ENCODE results near the gene NKPD1. TPM values are rescaled to one million over a fixed set of nuclear protein-coding genes. Genes with fewer than 3 reads are reported as not detected.
"Not testable (repeated sequence)": the region's sequence is repeated elsewhere in the genome, so short reads cannot be mapped to it uniquely, and the experiment has no call there.

Gene NKPD1
- total RNA-seq, 4 donors from 2014 or later = 1.1 to 4.2 (median 2.9) TPM

DNA sequence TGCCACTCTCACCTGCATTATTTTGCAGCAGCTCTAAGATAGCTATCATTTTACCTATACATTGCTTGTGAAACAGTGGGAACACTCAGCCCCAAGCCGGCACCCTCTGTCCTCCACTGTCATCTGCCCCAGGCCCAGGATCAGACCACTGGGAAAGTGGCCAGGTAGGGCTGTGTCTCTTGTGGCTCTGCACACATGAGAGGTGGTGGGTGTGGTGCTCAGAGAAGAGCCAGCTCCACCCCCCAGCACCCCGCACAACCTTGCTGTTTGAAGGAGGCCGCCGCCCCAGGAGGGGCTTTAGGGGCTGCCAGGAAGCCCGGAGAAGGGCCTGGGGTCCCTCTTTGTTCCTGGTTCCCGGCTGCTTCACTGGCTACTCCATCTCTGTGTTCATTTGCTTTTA, 41.2 kb downstream of the NKPD1 start:
- Histone ChIP-seq H3K27ac (no peak overlapping the region), H3K4me1 (peaks cover 26 to 89% (median 30%) of the 10 kb centered on the region in 3 donors), H3K4me3 (no peak overlapping the region), H3K36me3 (no peaks in the 10 kb centered on the region), H3K27me3 (no peaks in the 10 kb centered on the region), H3K9me3 (no peaks in the 10 kb centered on the region)
- DNase-seq = no peak
- intact Hi-C loops (cut with DNase I) = no loop called here
- TF ChIP-seq, protein P1, sequence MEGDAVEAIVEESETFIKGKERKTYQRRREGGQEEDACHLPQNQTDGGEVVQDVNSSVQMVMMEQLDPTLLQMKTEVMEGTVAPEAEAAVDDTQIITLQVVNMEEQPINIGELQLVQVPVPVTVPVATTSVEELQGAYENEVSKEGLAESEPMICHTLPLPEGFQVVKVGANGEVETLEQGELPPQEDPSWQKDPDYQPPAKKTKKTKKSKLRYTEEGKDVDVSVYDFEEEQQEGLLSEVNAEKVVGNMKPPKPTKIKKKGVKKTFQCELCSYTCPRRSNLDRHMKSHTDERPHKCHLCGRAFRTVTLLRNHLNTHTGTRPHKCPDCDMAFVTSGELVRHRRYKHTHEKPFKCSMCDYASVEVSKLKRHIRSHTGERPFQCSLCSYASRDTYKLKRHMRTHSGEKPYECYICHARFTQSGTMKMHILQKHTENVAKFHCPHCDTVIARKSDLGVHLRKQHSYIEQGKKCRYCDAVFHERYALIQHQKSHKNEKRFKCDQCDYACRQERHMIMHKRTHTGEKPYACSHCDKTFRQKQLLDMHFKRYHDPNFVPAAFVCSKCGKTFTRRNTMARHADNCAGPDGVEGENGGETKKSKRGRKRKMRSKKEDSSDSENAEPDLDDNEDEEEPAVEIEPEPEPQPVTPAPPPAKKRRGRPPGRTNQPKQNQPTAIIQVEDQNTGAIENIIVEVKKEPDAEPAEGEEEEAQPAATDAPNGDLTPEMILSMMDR (IDR thresholded peaks at IDR 0.05) = no peak
- no peak for TF ChIP-seq POLR2A (IDR thresholded peaks at IDR 0.05)
- 80 to 84% methylated on average over 1 to 5 of the region's 6 CpGs for WGBS, 2 donors

DNA sequence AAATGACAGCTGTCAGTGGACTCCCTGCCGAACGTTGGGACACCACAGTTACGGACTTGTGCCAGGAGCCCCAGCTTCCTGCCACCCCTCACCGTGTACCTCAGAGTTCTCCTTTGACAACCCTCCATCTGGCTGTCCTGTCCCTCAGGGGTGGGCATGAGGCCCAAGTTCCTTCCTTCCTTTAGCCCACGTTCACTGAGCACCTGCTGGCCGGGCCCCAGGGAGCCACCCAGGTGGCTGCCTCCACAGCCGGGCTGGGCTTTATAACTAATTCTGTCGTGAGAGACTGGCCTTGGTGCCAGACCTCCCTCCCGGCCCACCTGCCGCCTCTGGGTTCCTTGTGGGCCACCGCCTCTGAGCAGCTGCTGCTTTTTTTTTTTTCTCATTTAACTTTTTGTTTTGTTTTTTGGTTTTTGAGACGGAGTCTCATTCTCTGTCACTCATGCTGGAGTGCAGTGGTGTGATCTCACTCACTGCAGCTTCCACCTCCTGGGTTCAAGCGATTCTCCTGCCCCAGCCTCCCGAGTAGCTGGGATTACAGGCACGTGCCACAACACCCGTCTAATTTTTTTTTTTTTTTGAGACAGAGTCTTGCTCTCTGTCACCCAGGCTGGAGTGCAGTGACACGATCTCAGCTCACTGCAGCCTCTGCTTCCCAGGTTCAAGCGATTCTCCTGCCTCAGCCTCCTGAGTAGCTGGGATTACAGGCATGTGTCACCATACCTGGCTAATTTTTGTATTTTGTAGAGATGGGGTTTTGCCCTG, 42.0 kb downstream of the NKPD1 start:
- 50 to 56% methylated on average over 10 to 18 of the region's 18 CpGs for WGBS, 2 donors
- H3K27ac ChIP-seq; DNase-seq; H3K27me3 ChIP-seq; intact Hi-C loops (cut with DNase I); H3K4me3 ChIP-seq; H3K9me3 ChIP-seq; H3K36me3 ChIP-seq: not testable (repeated sequence)
- peaks cover 21 to 89% (median 23%) of the 10 kb centered on the region in 3 donors for H3K4me1 ChIP-seq

DNA sequence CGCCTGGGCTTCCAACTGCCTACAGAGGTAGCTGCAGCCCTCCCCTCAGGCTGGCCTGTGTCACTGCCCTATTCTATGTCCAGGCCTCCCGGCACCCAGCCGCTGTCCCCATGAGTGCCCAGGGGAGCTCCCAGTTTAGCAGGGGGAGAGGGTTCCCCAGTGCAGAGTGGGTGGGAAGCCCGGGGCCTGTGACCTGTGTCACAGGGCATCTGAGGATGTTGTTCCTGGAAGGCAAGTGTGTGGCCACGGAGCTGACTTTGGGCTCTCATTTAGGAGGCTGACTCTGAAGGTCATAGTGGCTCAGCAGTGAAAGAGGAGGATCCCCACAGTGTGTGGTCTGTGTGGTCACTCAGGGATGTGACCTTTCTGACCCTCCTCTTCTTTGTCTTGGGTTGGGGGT, 42.7 kb downstream of the NKPD1 start:
- Histone ChIP-seq H3K36me3 (no peaks in the 10 kb centered on the region), H3K4me3 (no peak overlapping the region), H3K27me3 (no peaks in the 10 kb centered on the region), H3K27ac (no peak overlapping the region), H3K9me3 (no peaks in the 10 kb centered on the region), H3K4me1 (peaks cover 19 to 89% (median 25%) of the 10 kb centered on the region in 3 donors)
- intact Hi-C loops (cut with DNase I) = no loop called here
- DNase-seq = no peak
- TF ChIP-seq POLR2A (IDR thresholded peaks at IDR 0.05) = no peak
- TF ChIP-seq, protein P1 (IDR thresholded peaks at IDR 0.05) = no peak
- WGBS, 2 donors = 78 to 80% methylated on average over 1 to 3 of the region's 5 CpGs

DNA sequence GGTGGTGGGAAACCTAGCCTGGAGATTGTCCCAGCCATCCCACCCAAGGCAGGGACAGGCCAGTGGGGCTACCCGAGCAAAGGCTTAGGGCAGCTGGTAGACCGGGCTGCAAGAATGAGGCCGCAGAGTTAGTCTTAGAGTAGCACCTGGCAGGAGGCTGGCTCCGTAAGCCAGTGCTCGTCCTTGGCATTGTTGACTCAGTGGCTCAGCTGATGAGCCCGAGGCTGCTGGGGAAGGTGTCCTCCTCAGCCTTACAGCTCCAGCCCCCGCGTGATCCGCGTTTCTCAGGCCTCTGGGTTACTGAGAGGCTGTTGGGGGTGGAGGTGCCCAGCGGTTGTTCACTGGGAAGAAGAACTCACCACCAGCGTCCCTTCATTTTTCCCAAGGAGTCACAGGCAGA, 43.1 kb downstream of the NKPD1 start:
- H3K27ac ChIP-seq = no peak overlapping the region

DNA sequence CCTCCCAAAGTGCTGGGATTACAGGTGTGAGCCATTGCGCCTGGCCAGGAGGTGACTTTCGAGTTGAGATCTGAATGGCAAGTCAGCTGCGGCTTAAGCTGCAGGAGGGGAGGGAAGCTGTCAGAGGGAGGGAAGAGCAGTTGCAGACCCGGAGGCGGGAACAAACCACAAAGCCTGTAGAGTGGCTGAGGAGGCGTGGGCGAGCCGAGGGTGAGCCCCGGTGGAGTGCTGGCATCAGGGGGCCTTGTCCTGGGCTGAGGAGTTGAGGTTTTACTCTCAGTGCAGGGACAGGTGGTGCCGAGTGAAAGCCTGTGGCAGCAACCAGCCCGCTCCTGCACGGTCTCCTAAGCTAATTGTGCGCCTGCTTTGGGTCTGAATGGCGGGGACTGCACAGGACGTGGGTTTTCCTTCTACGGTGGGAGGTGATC, 43.6 kb downstream of the NKPD1 start:
- Histone ChIP-seq H3K4me1 (peaks cover 10 to 89% (median 19%) of the 10 kb centered on the region in 3 donors), H3K4me3 (no peak overlapping the region), H3K9me3 (no peaks in the 10 kb centered on the region), H3K27me3 (no peaks in the 10 kb centered on the region), H3K36me3 (no peaks in the 10 kb centered on the region), H3K27ac (no peak overlapping the region)
- TF ChIP-seq, protein P1 (IDR thresholded peaks at IDR 0.05) = no peak
- no peak for TF ChIP-seq POLR2A (IDR thresholded peaks at IDR 0.05)
- WGBS, 2 donors = 35 to 49% methylated on average over 9 to 15 of the region's 16 CpGs
- no peak for DNase-seq
- intact Hi-C loops (cut with DNase I) = no loop called here

More for the DNA sequence above, 43.1 kb downstream of the NKPD1 start:
- intact Hi-C loops (cut with DNase I) = no loop called here
- TF ChIP-seq, protein P1 (IDR thresholded peaks at IDR 0.05) = no peak
- TF ChIP-seq POLR2A (IDR thresholded peaks at IDR 0.05) = no peak
- Histone ChIP-seq H3K27me3 (no peaks in the 10 kb centered on the region), H3K4me3 (no peak overlapping the region), H3K9me3 (no peaks in the 10 kb centered on the region), H3K36me3 (no peaks in the 10 kb centered on the region), H3K4me1 (peaks cover 14 to 89% (median 24%) of the 10 kb centered on the region in 3 donors)
- DNase-seq = no peak
- 55% methylated on average over 4 of the region's 12 CpGs; no CpG with 5 or more reads in 1 of the 2 donors for WGBS, 2 donors
